Endothelial cell of umbilical vein (primary cell): Measurements from ENCODE around the gene FANCC. TPM values are rescaled to one million over a fixed set of nuclear protein-coding genes. Genes with fewer than 3 reads are reported as not detected.

Experiments used
- BruUV-seq: library from RNA; stranded (reverse); fragments of 400-500 nt; replicated peaks from 2 replicates; lab custom pipeline; 2021; lab: Mats Ljungman, UMichigan
- CTCF ChIA-PET: fragments of 300-600, 350-600 bp; sonication (Branson Sonifier 250); formaldehyde crosslinking; loops from one replicate; lab custom pipeline; 2021; ENCODE audit warnings: antibody characterized with exemption, inconsistent platforms; lab: Charles Lee
- POLR2A ChIA-PET: fragments of 300-600, 350-600 bp; sonication (Branson Sonifier 250); formaldehyde crosslinking; loops from one replicate; lab custom pipeline; 2021; ENCODE audit warnings: antibody characterized with exemption, inconsistent platforms; lab: Charles Lee
- DNase-seq: peaks from one replicate; pipeline ENCODE4 v3.0.0-alpha.2; 2011; ENCODE audit warnings: low read depth, low spot score
- FAIRE-seq: peaks from 2 replicates; lab custom pipeline; 2011; peaks lifted over from hg19 to GRCh38; lab: Jason Lieb, UNC
- H2AFZ ChIP-seq: 2 replicates; pipeline ENCODE4 v1.6.0; 2012; ENCODE audit warnings: low read depth, low read length, control low read depth, inconsistent platforms
- H3K27ac ChIP-seq: 2 replicates; pipeline ENCODE4 v1.5.1; 2011; ENCODE audit warnings: low read depth, mild to moderate bottlenecking, control low read depth, low read length, moderate library complexity; ENCODE audit not compliant: insufficient read depth
- H3K27me3 ChIP-seq, 2 experiments: 2 replicates each; pipeline versions ENCODE4 v1.6.0 to v1.6.1; 2011; ENCODE audit warnings: low read length in 2 of 2, mixed read lengths in 1 of 2; ENCODE audit not compliant: control insufficient read depth in 2 of 2, insufficient read depth in 2 of 2
- H3K36me3 ChIP-seq, 2 experiments: 2 replicates in 1 of 2; 3 replicates in 1 of 2; pipeline ENCODE4 v1.5.1; 2011; ENCODE audit warnings: low read length in 2 of 2, mild to moderate bottlenecking in 1 of 2, moderate library complexity in 1 of 2; ENCODE audit not compliant: control insufficient read depth in 2 of 2, insufficient read depth in 2 of 2; ENCODE audit errors: extremely low read depth in 1 of 2
- H3K4me1 ChIP-seq: 3 replicates; pipeline ENCODE4 v1.5.1; 2011; ENCODE audit warnings: mild to moderate bottlenecking, low read length; ENCODE audit not compliant: control insufficient read depth, insufficient read depth; ENCODE audit errors: extremely low read depth
- H3K4me2 ChIP-seq: 2 replicates; pipeline ENCODE4 v1.6.1; 2011; ENCODE audit warnings: low read length, control low read depth, mixed read lengths; ENCODE audit not compliant: insufficient read depth
- H3K4me3 ChIP-seq, 3 experiments: fragments of 200-600 bp in 1 of 3; sonication (generic), shearing (Covaris generic) in 1 of 3; replicated peaks in 1 of 3; 2 replicates each; pipeline ENCODE4 v1.5.1; 2011 to 2016; ENCODE audit warnings: control low read depth in 3 of 3, low read length in 3 of 3, mild to moderate bottlenecking in 2 of 3, inconsistent platforms in 1 of 3, low read depth in 1 of 3, moderate library complexity in 1 of 3; ENCODE audit not compliant: insufficient read depth in 1 of 3
- H3K79me2 ChIP-seq: 2 replicates; pipeline ENCODE4 v1.6.0; 2012; ENCODE audit warnings: low read length, inconsistent platforms; ENCODE audit not compliant: control insufficient read depth, insufficient read depth
- H3K9ac ChIP-seq: replicated peaks from 2 replicates; pipeline ENCODE3; 2011; ENCODE audit warnings: low read length, control low read depth; ENCODE audit not compliant: insufficient read depth; ENCODE audit errors: extremely low read depth
- H3K9me1 ChIP-seq: replicated peaks from 3 replicates; pipeline ENCODE4 v1.6.0; 2011; ENCODE audit warnings: mild to moderate bottlenecking, low read length; ENCODE audit not compliant: control insufficient read depth, insufficient read depth; ENCODE audit errors: extremely low read depth
- H3K9me3 ChIP-seq: replicated peaks from 2 replicates; pipeline ENCODE4 v1.5.1; 2012; ENCODE audit warnings: low read length, inconsistent platforms; ENCODE audit not compliant: control insufficient read depth, insufficient read depth
- H4K20me1 ChIP-seq: replicated peaks from 2 replicates; pipeline ENCODE3; 2011; ENCODE audit warnings: mild to moderate bottlenecking, low read length; ENCODE audit not compliant: control insufficient read depth, insufficient read depth; ENCODE audit errors: extremely low read depth
- CTCF ChIP-seq, 2 donors: IDR thresholded peaks; 1 replicate in 1 of 2; 2 replicates in 1 of 2; pipeline ENCODE4 v1.5.1; 2011; ENCODE audit warnings: low read length in 2 of 2, mild to moderate bottlenecking in 2 of 2, moderate library complexity in 2 of 2, control low read depth in 1 of 2, inconsistent platforms in 1 of 2, low read depth in 1 of 2; ENCODE audit not compliant: insufficient read depth in 1 of 2; ENCODE audit errors: extremely low read depth in 1 of 2
- EZH2 ChIP-seq: IDR thresholded peaks from 2 replicates; pipeline ENCODE4 v1.6.1; 2012; ENCODE audit warnings: borderline replicate concordance, low read depth, mild to moderate bottlenecking, moderate library complexity, low read length, inconsistent platforms; ENCODE audit not compliant: severe bottlenecking
- FOS ChIP-seq: IDR thresholded peaks from 2 replicates; pipeline ENCODE4 v1.6.1; 2011; ENCODE audit warnings: mild to moderate bottlenecking, low read length, moderate library complexity, borderline replicate concordance; ENCODE audit not compliant: insufficient read depth
- GATA2 ChIP-seq: IDR thresholded peaks from 2 replicates; pipeline ENCODE4 v1.7.0; 2011; ENCODE audit warnings: low read depth, mild to moderate bottlenecking, moderate library complexity, mixed read lengths, low read length; ENCODE audit not compliant: insufficient read length, insufficient read depth
- JUN ChIP-seq: IDR thresholded peaks from 2 replicates; pipeline ENCODE4 v1.6.1; 2011; ENCODE audit warnings: borderline replicate concordance, low read depth; ENCODE audit not compliant: insufficient read length, insufficient read depth
- MAX ChIP-seq: IDR thresholded peaks from 2 replicates; pipeline ENCODE4 v1.6.1; 2011; ENCODE audit not compliant: insufficient read depth, insufficient read length
- MYC ChIP-seq: IDR thresholded peaks from one replicate; pipeline ENCODE4 v1.6.1; 2011; ENCODE audit warnings: mild to moderate bottlenecking, low read depth, low read length
- POLR2A ChIP-seq: IDR thresholded peaks from 2 replicates; pipeline ENCODE4 v1.6.1; 2012; ENCODE audit warnings: low read depth, mild to moderate bottlenecking, control low read depth, low read length
- POLR2AphosphoS5 ChIP-seq: IDR thresholded peaks from 2 replicates; pipeline ENCODE4 v1.6.1; 2012; ENCODE audit warnings: low read depth, mild to moderate bottlenecking, control low read depth, low read length, moderate library complexity; ENCODE audit not compliant: insufficient read depth
- dilution Hi-C: fragments of 300-500 bp; cut with MboI; formaldehyde crosslinking; loops from one replicate; pipeline ENCODE4 v1.15.0; 2019; ENCODE audit warnings: low sequenced_read_pairs; ENCODE audit not compliant: extremely low pct_ligation_motif_present
- intact Hi-C: fragments of 100-400 bp; cut with micrococcal nuclease; formaldehyde crosslinking; loops from one replicate; pipeline ENCODE4 v1.10.0; 2022
- polyA plus RNA-seq, 4 experiments: library from polyadenylated mRNA; depleted of rRNA in 3 of 4; stranded (reverse) in 3 of 4; unstranded in 1 of 4; fragments of >200 nt; gene quantifications; 2 replicates each; pipeline versions ENCODE4 v1.2.1 to v1.2.3, GENCODE V29; 2011 to 2012; ENCODE audit warnings: missing spikeins in 1 of 4
- total RNA-seq: library from RNA; stranded (reverse); gene quantifications from 2 replicates; pipeline ENCODE4 v1.2.3, GENCODE V29; 2021

Gene FANCC
- total and polyA plus RNA-seq, 2 donors (not counting 3 experiments of a cell fraction or from before 2014, with no cell fraction given), result 5.7 to 13.1 TPM

- peaks cover 4% of the 10 kb centered on the region for H3K4me1 ChIP-seq
- TF ChIP-seq CTCF (IDR thresholded peaks at IDR 0.05; ENCODE audit: extremely low read depth in 1 of 2, insufficient read depth in 1 of 2, low read depth in 1 of 2, low read length in 2 of 2), result no peak
- TF ChIP-seq MYC, result no peak
- no peak for TF ChIP-seq MAX
- no peak for TF ChIP-seq GATA2
- TF ChIP-seq FOS, result no peak
- no peak for TF ChIP-seq POLR2A
- TF ChIP-seq JUN, result no peak
- TF ChIP-seq POLR2AphosphoS5, result no peak
- TF ChIP-seq EZH2, result no peak
- intact Hi-C loops, result no loop called here
- peaks cover 12 to 18% of the 10 kb centered on the region in 2 experiments for H3K27me3 ChIP-seq
- ChIA-PET CTCF (no interaction called here), POLR2A (no interaction called here)
- no peak overlapping the region for H2AFZ ChIP-seq
- H3K27ac ChIP-seq, result no peak overlapping the region
- H4K20me1 ChIP-seq, result no peaks in the 10 kb centered on the region
- FAIRE-seq (no peak), DNase-seq (no peak)
- no peaks in the 10 kb centered on the region for H3K36me3 ChIP-seq
- H3K4me3 ChIP-seq, result no peak overlapping the region
- H3K9ac ChIP-seq, result no peak overlapping the region
- H3K79me2 ChIP-seq, result no peaks in the 10 kb centered on the region
- dilution Hi-C loops, result no loop called here
- H3K9me3 ChIP-seq, result no peaks in the 10 kb centered on the region
- H3K9me1 ChIP-seq, result no peaks in the 10 kb centered on the region
- no TSS peak for BruUV-seq
- H3K4me2 ChIP-seq, result no peak overlapping the region
Measured at GRCh38 chr9:95350266-95350665, 32.8 kb upstream of the FANCC start.
